Left cardiac atrium (tissue), 4 donors: ENCODE measurements around the gene NOC4L. TPM values are rescaled to one million over a fixed set of nuclear protein-coding genes. Genes with fewer than 3 reads are reported as not detected.
"Not testable (repeated sequence)": the region's sequence is repeated elsewhere in the genome, so short reads cannot be mapped to it uniquely, and the experiment has no call there.

Experiments
- ATAC-seq, 2 donors: fragments of 200-7000 bp; cut with Tn5 transposase; one replicate each; pipeline ENCODE4 v1.9.1; 2020; ENCODE audit warnings: mild to moderate bottlenecking in 2 of 2, moderate library complexity in 2 of 2
- DNase-seq: peaks from one replicate; pipeline ENCODE4 v3.0.0-alpha.2; 2020
- intact Hi-C, 2 donors: fragments of 100-400 bp; cut with DNase I; formaldehyde crosslinking; loops; one replicate each; pipeline versions ENCODE4 v1.14.1 to v1.15.1; 2022 to 2023
- long read RNA-seq: library from polyadenylated mRNA; unstranded; transcript quantifications from one replicate; pipeline ENCODE4 v2.0.0, GENCODE V29; 2021
- total RNA-seq, 2 donors: library from RNA; stranded (reverse); fragmentation: NEBNext Ultra II Directional; extraction: Animal tissue kit (Norgen Biotek cat#: 25700); gene quantifications; one replicate each; pipeline ENCODE4 v1.2.1, GENCODE V29; 2021
- donor health status: DM: no; HTN: yes; CAD: no.
- donor health status: DM: no; HTN: yes; CAD: no; lungs with severe emphysema.
- donor health status: DM: yes; HTN: yes; CAD: no.
- donor health status: Dilated cardiomyopathy.

The NOC4L gene
- total RNA-seq: 10 to 100 TPM in 1 of 2 donors, 1 to 10 TPM in 1; 8.4 to 10.9 TPM
- long read RNA-seq, transcript NOC4L-201 (15 exons, 1,632 nt): major isoform, 20 of 28 reads
- long read RNA-seq, partial matches to known transcripts: 0 of 28 reads
- long read RNA-seq, other reads (novel, unspliced or antisense): 8 of 28 reads

DNA sequence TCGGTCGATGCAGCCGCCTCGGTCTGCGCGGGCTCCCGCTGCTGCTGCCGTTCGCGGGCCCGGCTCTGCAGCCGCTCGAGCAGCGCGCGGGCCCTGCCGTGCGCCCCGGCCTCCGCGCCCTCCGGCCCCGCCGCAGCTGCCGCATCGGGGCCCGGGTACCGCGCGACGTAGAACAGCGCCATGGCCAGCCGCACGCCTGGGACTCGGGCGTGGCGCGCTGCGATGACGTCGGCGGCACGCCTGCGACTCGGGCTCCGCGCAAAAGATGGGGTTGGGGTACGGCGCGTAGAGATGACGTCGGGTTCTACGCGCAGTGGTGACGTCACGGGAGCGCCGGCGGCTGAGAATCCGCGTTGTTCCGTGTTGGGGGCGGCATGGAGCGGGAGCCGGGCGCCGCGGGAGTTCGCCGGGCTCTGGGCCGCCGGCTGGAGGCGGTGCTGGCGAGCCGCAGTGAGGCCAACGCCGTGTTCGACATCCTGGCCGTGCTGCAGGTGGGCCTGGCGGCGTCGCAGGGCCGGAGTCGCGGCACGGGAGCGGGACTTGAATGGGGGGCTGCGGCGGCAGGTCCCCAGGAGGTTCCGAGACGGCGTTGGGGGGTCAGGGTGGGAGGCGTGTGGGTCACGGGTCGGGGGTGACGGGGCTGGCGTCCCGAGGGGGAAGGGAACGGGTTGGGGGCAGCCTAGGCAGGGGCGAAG, at the start of gene NOC4L, which contains the start of gene DDX51:
Gene NOC4L (plus strand): TSS at position 343 of the 695 bp plus-strand sequence. CDS start 32 bp downstream, at position 375.
Gene DDX51 (minus strand): TSS at position 205 of the 695 bp plus-strand sequence. CDS start 23 bp downstream, at position 182.
- intact Hi-C loops: no loop called here
- DNase-seq: peak; percentile 94
- peak; percentile 88 to 94 for ATAC-seq

DNA sequence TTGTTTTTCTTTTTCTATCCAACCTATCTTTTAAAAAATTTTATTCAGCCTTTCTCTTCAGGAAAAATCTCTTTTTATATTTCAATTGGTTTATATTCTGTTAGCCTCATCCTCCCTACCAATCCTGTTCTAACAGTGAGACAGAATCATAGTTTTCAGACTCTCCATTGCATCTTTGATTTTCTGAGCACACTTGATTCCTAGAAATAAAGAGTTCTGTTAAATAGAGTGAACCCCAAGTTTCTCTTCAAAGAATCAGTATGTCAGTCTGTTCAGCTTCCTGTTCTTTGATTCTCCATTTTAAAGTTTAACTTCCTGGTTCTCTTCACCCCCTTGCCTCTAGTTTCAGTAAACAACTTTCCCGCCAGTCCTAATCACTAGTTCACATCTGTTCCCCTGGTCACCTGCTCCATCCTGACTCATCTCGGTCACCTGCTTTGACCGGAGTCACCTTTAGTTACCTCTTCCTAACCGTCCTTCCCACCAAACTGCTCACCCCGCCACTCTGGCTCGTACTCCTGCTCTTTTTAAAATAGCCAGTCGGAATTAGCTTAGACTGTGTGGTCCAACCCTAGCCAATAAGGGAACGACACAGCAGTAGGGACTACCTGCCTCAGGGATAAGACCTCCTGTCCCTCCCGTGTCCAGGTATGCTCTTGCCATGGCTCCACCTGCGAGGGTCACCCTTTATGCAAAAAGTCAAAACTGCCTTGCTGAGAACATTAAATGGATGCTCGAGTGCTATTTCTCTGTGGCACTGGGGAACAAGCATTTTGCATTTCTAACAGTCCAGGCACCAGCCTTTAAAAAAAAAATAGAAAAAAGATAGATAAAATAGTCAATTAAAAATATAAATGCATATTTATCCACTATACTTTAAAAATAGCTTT, 48.5 kb upstream of the NOC4L start:
- intact Hi-C loops: no loop called here
- ATAC-seq (no peak), DNase-seq (no peak)

DNA sequence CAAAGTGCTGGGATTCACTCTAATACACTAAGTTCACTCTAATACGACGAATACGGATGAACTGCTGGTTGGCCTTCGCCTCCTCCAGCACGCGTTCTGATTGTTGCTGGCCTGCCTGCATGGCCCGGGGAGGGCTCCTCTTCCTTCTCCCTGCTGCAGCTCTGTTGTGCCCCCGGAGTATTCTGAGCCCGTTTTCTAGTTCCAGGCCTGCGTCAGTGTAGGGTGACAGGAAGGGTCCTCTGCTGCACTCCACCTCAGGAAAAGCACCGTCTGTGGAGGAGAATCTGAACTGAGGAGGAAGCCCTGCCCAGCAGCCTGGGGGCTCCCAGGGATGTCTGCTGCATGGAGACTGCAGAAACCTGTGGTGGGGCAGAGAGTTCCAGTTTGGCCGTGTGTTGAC, 44.5 kb upstream of the NOC4L start:
- intact Hi-C loops: no loop called here
- no peak for ATAC-seq

DNA sequence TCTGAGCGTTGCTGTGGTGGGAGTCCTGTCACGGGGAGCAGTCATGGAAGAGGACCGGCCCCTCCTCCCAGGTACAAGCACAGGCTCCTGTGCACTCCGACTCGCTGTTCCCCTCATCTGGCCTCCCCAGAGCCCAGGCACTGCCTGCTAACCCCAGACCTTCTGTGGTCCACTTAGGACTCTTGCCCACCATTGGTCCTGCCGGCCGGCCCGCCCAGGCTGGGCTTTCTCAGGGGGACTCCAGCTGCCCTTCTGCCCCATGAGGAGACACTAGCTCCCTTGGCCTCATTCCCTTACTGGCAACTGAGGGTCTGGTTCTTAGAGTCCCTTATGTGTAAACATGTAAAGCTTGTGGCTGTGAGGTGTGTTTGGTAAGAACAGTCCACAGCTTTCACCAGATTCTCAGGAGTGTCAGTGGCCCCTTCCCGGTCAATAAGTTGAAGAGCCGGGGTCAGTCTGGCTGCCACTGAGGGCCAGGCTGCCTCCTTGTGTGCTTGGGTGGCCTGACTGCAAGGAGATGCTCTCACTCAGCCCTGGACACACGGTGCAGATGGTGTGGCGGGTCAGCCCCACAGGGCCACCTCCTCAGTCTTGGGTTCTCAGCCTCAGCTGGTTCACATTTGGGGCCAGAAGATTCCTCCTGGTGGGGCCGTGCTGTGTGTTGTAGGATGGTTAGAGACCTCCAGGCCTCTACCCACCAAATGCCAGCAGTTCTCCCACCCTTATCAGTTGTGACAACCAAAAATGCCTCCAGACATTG, 43.8 kb upstream of the NOC4L start:
- intact Hi-C loops: no loop called here
- ATAC-seq: no peak

More for the DNA sequence above, 44.5 kb upstream of the NOC4L start:
- no peak for DNase-seq

DNA sequence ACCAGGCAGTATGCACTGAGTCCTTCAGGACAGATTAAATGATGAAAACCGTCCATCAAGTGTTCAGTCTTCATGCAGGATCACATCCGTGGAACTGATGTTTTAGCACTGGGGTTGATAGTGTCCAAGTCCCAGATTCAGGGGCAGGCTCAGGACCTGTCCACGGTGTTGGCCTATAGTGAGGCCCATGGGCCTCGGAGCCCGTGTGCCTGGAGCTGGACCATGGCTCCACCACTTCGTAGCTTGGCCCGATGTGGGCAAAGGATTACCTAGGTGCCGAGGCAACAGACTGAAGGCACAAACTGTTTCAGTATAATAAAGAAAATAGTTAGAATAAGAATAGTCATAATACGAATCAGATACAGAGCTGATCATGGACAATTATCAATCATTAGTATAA, 42.0 kb upstream of the NOC4L start:
- DNase-seq (no peak), ATAC-seq (no peak)
- intact Hi-C loops: no loop called here

More for the DNA sequence above, 43.8 kb upstream of the NOC4L start:
- DNase-seq: no peak

DNA sequence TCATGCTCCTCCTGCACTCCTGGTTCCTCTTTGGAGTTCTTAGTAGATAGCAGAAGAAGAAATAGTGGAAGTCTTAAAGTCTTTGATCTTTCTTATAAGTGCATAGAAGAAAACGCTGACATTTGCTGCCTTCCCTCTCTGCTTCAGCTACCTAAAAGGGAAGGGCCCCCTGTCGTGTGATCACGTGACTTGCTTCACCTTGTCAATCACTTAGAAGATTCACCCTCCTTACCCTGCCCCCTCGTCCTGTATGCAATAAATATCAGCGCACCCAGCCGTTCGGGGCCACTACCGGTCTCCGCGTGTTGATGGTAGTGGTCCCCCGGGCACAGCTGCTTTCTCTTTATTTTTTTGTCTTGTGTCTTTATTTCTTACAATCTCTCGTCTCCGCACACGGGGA, 41.2 kb upstream of the NOC4L start:
- ATAC-seq: not testable (repeated sequence)

DNA sequence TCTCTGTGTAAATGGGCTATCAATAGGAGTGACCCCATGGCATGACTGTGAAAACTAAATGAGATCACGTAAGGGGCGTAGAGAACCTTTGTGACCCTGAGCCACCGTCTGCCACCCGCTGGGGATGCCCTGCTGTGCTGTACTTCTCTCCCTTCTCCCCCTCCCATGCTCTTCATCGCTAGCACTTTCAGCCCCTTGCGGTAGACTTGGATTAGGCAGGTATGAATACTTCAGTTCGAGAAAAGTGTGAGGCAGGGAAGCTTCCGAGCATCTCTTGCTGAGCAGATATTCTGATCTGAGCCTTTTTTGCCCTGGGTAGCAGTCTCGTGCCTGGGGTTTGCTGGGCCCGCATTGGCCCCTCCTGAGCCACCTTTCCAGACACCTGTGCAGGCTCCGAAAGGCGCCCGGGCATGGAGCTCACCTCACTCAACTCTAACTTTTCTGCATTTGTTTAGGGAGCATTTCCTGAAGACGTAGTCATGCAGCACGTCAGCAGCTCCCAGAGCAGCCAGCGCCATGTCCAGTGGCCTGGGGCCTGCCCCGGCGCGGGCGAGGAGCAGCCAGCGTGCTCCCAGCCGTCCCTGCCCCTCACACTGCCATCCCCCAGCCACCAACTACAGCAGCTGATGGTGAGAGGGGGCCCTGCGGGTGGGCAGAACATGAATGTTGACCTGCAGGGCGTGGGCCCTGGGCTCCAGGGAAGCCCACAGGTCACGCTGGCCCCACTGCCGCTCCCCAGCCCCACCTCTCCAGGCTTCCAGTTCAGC, 40.5 kb upstream of the NOC4L start:
- DNase-seq (no peak), ATAC-seq (peak in 1 of 2 donors; percentile 10)
- intact Hi-C loops: no loop called here

More for the DNA sequence above, 41.2 kb upstream of the NOC4L start:
- DNase-seq, intact Hi-C loops: not testable (repeated sequence)

DNA sequence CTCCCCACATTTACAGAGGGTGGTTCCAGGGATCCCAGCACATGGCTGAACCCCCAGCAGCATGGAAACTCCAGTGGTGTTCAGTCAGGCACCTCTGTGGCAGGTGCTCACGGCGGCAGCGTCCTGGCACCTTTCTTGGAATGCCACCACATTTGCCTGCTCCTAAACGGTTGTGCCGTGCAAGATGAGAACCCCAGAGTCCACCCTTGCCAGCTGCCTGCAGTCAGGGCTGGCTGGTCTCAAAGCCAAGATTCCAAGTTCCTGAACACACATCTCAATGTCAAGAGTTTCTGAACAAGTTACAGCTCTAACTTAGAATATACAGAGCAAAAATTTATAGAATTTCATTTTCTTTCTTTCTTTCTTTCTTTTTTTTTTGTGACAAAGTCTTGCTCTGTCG, 38.8 kb upstream of the NOC4L start:
- DNase-seq: no peak
- ATAC-seq: no peak
- intact Hi-C loops: no loop called here

DNA sequence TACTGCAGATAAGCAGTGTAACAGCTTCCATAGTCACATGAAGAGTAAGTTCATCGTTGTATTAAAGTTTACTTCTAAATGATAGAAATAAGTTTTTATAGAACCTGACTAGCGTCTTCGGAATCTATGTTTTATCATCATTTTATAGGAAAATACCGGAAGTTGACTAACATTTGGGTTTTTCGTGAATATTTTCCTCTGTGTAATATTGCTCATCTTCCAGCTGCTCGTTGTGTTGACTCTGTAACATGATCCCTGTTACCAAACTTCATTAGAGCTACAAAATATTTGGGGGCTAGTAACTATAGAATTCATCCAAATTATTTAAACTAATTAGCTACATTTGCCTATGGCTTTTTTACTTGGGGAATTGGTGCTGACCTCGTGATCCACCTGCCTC, 37.3 kb upstream of the NOC4L start:
- ATAC-seq (no peak), DNase-seq (no peak)
- intact Hi-C loops: no loop called here

DNA sequence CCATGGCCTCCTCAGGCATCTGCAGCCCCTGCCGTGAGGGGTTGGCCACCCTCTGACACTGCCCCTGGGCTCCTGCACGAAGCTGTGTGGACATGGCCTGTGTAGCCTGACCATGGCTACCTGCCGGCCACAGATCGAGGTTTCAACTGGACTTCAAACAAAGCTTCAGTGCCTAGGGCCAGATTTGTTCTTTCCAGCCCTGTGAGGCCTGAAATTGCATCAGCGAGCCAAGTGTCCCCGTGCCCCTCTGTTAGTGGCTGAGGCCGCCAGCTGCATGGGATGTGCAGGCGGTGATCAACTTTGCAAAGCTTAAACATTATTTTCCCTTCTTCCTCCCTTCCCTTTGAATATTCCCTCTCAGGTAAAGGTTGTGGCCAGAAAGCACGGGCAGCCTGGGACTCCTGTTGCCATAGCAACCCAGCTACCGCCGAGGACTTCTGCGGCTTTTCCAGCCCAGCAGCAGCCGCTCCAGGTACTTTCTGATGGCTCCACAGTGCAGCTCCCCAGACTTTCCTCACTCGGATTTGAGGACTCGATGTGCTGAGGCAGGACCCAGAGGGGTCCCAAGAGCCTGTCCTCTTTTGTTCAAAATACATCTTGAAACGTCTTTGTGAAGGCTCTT, 35.9 kb upstream of the NOC4L start:
- intact Hi-C loops: no loop called here
- DNase-seq: no peak
- no peak for ATAC-seq

DNA sequence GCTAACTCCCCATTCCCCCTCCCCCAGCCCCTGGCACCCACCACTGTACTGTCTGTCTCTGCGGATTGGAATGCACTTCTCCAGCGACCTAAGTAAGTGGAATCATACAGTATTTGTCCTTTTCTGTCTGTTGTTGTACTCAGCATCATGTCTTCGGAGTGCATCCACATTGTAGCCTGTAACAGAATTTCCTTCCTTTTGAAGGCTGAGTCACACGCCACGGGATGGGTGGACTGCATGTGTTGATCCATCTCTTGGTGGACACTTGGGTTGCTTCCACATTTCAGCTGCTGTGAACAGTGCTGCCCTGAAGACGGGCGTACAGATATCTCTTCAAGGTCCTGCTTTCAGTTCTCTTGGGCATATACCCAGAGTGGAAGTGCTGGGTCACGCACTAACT, 34.5 kb upstream of the NOC4L start:
- ATAC-seq: no peak
- no peak for DNase-seq
- intact Hi-C loops: no loop called here

DNA sequence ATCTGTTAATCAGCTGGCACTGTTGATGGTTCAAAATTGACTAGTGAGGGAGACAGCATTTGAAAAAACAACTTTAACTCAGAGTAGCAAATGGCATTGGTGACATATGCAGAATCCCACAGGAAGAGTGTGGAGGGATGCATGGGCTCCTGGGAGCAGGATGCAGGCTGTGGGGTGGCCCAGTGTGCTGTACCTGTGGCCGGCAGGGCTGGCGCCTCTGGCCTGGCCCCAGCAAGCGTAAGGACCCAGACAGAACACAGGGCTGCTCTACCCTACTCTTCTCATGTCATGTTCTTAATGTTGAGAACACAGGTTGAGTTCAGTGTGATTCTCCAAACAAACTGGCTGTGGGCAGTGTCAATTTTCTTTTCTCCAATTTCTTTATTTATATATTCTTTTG, 33.6 kb upstream of the NOC4L start:
- DNase-seq: no peak
- ATAC-seq: no peak
- intact Hi-C loops: no loop called here

DNA sequence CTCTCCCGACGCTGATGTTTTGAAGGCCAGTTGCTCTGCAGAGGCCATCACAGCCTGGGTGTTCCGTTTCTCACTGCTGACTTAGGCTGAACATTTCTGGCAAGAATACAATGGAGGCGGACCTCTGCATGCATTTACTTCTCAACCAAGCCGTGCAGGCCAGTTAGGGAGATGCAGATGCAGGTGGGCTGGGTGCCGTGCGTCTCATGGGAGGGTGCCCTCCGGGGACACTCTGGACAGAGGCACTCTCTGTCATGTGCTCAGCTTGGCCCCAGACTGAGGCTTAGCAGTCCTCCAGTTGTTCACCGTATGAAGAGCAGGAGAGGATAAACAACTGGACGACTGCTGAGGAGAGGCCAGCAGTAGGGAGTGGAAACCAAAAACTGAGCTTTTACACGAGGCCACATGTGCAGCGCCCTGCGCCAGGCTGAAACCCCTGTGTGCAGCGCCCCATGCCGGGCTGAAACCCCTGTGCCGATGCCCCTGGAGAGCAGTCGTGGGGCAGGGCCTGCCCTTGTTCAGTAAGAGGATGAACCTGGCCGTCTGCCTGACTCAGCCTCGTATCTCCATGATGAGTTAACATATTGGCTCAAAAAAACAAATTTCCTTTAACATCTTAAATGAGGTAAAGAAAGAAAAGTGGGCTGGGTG, 32.5 kb upstream of the NOC4L start:
- ATAC-seq (no peak), DNase-seq (no peak)
- intact Hi-C loops: no loop called here

DNA sequence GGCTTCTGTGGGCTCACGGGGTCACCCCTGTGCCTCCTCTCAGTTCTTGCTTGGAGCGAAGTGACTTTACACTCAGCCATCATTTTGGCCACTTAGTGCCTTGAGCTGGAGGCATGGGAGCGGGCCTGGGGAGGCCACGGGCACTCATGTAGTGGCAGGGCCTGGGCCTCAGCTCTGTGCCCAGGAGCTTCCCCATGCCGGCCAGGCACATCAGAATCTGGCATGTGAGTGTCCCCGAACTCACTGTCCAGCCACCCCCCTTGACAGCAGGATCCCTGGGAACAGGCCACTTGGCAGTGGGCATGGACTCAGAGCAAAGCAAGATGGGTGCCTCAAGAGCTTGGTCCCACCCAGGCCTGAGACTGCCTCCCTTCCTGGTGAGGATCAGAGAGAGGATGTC, 29.6 kb upstream of the NOC4L start:
- DNase-seq (no peak), ATAC-seq (peak in 1 of 2 donors; percentile 31)
- intact Hi-C loops: no loop called here

DNA sequence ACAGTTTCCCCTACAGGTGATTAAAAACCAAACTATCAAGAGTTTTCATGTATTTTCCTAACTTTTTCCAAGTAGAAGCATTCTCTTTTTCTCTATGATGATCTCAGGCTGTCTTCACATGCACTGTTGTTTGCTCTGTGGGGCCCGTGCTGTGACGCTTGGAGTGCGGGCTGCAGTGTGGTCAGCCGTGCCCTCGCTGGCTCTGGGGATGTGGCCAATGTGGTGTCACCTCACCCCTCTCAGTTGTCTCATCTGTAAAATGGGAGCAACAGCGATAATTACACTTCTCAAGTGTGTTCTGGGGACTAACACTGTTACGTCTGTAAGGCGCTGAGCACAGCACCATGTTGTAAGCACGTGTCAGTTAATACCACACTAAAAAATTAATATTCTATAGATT, 28.8 kb upstream of the NOC4L start:
- intact Hi-C loops: no loop called here
- ATAC-seq (no peak), DNase-seq (no peak)

DNA sequence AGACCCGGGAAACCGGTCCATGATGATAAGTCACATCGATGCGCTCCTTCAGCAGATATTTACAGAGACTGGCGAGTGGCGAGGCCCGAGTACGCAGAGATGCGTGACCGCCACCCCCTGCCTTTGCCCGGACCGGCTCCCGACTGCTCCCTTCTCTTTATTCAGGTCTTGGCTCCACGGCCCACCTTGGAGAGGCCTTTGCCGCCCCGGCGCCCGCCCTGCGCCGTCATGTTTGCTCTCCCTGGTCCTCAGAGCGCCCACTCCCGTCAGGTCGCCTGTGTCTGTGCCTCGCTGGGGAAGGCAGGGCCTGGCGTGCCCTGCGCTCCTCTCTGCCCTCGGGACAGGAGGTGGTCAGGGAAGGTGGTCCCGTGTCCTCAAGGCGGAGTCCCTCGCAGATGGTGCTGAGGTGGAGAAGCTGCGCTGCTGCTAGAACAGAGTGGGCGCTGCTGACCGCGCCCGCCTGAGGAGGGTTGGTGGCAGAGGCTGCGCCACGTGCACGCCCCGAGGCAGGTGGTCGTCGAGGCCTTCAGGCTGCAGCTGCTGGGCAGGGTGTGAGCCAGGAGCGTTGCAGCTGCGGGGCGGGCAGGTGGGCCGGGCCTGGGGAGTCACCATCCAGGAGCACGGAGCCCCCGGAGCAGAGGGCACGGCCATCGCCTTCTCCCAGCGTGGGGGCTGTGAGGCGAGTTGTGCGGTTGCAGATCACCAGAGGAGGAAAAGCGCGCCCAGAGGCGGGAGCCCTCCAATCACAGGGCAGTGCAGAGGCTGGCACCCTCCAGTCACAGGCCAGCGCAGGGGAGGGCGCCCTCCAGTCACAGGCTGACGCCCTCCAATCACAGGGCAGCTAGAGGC, 27.3 kb upstream of the NOC4L start:
- no peak for DNase-seq
- intact Hi-C loops: no loop called here
- peak; percentile 13 to 20 for ATAC-seq

DNA sequence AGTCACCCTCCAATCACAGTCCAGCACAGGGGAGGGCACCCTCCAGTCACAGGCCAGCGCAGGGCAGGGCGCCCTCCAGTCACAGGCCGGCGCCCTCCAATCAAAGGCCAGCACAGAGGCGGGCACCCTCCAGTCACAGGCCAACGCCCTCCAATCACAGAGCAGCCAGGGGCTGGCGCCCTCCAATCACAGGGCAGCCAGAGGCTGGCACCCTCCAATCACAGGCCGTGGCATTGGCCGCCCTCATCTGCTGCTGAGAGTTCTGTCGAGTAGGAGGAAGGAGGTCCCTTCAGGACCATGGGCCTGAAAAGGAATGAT, 26.7 kb upstream of the NOC4L start:
- DNase-seq: no peak
- peak in 1 of 2 donors; percentile 18 for ATAC-seq
- intact Hi-C loops: no loop called here
